G401 (cell line): ENCODE measurements around the gene VSIG10L. TPM values are rescaled to one million over a fixed set of nuclear protein-coding genes. Genes with fewer than 3 reads are reported as not detected.

Source experiments
- DNase-seq: peaks from one replicate; pipeline ENCODE4 v3.0.0-alpha.2; 2015; ENCODE audit warnings: low spot score
- in situ Hi-C: cut with HindIII; loops from 2 replicates; pipeline ENCODE4 v1.10.0; 2016; ENCODE audit warnings: low sequenced_read_pairs, mixed read lengths
- total RNA-seq: library from RNA; depleted of rRNA; stranded (reverse); fragments of >200 nt; shearing (Covaris generic); gene quantifications from 2 replicates; pipeline ENCODE4 v1.2.3, GENCODE V29; 2014; rRNA removed

The VSIG10L gene
- 9.3 and 9.5 TPM in 2 replicates for total RNA-seq

DNA sequence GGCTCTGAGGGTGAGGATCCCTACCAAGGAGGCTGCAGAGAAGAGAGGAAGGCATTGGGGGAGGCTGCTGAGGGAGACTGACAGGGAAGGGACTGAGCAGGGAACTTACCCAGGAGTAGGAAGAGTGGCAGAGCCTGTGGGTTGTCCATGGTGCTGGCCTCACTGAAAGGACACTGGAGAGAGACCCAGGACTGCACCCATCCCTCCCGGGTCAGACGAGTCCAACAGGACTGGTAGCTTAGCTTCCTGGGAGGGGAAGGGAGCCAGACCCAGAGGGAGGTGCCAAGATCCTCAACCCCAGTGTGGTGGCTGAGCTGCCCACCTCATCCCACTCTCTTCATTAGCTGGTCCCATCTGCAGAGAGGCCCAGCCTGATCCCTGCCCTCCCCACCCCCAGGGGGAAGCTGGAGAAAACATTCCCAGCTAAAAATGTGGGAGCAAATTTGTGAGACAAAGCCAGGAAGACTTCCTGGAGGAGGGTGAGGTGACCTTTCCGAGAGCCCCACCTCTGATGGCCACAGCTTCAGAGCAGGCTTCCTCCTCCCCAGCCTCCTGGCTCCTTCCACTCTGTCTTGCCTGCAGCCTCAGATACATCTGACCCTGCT, at the start of gene VSIG10L:
Gene VSIG10L, minus strand, starts transcription at position 164 of the 605 bp plus-strand sequence. Its CDS starts 15 bp downstream, at position 149.
- no peak for DNase-seq
- in situ Hi-C loops, result no loop called here

DNA sequence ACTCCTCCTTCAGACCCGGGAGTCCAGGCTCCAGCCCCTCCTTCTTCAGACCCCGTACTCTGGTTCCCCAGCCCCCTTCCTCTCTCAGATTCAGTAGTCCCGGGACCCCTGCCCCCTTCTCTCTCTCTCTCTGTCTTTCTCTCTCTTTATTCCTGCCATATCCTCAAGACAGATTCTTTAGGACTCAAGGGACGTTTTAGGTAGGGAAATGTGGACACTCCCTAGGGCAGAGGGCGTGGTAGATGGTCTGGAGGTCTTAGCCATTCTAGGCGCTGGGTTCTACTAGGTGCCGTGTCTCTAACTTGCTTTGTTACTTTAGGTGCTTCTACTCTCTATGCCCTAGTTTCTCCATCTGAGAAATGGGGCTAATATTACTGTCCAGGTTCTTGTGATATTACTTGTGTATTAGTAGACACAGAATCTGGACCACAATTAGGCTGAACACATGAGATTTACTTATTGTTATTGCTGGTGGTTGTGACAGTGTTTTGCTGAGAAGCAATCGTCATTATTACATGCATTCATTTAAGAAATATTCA, 49.2 kb upstream of the VSIG10L start:
- in situ Hi-C loops, result no loop called here

DNA sequence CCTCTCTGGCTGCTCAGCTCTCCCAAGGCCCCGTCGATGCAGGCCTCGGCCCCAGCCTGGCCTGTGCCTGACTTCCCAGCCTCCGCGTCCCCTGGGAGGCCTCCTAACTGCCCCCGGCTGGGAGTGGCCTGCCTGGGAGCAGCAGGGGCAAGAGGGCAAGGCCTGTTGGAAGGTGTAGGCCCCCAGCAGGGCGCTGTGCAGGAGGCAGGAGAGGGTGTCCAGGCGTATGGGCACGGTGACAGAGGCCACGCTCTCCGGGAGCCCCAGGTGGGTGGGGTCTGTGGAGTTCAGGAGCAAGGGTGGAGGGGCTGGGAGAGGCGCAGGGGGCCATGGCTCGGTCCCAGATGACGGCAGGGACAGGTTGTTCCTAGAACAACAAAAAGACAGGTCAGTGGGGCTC, 47.2 kb upstream of the VSIG10L start:
- in situ Hi-C loops, result no loop called here
- no peak for DNase-seq

More for the DNA sequence above, 49.2 kb upstream of the VSIG10L start:
- DNase-seq, result no peak

DNA sequence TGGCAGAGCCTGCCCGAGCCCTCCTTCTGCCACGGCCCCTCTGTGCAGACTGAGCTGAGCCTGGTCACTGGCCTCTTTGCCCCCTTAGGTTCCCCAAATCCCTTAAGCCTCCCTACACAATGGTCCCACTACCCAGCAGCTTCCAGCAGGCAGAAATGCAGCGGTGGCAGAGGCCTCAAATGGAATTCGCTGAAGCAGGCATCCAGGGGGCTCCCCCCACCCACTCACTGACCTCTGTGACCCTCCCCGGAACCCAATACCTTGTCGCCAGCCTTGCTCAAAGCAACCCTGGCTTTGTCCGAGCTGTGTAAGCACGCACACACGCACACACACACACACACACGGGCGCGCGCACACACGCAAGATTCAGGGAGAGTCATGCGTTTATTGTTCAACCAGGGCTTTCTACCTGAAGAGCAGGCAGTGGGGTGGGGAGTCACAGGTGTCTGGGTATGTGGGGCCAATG, 46.0 kb upstream of the VSIG10L start, which contains the start of gene LIM2:
Gene LIM2, minus strand, starts transcription at position 51 of the 466 bp plus-strand sequence. CDS start 531 bp downstream, outside the sequence.
- in situ Hi-C loops, result no loop called here
- no peak for DNase-seq

DNA sequence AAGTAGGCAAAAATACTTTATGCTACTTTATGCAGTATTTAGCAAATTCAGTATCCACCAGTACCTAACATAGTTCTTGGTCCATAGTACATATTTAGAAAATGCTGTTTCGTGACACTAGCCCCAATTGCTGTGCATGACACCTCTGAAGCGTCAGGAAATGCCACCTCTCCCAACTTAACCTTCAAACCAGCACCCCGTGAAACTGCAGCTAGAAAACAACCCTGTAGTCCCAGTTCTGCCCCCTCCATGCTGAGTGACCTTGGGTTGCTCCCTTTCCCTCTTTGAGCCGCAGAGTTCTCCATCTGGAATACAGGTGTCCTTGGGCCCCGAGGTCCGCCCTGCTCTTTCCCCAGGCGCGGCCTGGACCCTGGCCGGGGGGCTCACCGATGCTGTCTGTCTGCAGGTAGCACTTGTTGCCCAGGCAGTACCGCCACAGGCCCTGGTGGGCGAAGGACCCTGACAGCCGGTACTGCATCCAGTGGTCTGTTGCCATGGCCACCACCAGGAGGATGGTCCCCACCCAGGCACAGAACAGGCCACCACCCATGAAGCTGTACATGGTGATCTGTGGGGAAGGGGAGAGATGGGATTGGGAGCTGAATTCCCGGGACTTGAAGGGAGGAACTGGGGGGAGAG, 45.1 kb upstream of the VSIG10L start:
- in situ Hi-C loops, result no loop called here
- DNase-seq, result no peak

DNA sequence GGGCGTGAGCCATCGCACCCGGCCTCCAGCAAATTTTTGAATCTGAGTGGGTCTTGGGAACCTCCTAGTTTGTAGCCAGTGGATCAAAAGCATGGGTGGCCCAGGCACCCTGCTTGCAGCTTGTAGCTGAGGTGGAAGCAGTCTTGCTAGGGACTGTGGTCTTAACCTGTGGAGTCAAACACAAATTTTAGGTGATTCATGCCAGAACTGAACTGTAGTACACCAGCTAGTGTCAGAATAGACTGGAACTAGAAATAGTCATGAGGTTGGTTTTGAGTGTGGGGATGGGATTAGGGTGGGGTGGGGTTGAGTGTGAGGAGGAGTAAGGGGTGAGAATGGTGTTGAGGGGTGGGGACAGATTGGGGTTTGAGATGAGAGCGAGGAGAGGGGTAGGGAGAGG, 40.1 kb upstream of the VSIG10L start:
- no peak for DNase-seq

DNA sequence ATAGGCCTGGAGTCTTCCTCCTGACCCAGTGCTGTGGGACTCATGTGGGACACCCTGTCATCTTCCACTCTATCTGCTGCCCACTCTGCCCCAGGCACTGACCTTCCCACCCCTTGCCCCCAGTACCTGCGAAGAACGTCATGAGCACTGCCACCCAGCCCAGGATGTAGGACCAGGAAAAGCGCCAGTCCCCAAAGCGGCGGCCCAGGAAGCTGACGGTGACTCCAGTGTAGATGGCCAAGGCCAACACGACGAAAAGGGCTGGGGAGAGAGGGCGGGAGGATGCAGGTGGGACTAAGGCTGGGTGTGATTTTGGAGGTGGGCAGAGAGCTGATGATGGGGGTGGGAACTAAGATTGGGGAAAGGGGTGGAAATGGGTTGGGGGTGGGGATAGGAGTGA, 38.4 kb upstream of the VSIG10L start:
- DNase-seq, result no peak
- in situ Hi-C loops, result no loop called here

More for the DNA sequence above, 40.1 kb upstream of the VSIG10L start:
- in situ Hi-C loops, result no loop called here

DNA sequence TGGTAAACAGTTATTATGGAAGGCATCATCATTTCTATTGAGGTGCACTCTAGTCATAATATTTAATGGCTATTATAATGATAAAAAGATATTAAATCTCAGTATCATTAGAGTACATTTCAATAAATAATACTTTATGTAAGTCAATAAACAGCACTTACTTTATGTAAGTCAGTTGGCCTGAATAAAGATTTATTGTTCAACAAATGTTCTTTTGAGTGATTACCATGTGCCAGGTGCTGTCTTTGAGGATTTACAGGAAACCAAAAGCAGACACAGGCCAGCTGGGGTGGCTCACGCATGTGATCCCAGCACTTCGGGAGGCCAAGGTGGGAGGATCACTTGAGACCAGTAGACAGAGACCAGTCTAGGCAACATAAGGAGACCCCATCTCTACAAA, 35.5 kb upstream of the VSIG10L start:
- DNase-seq, result no peak
- in situ Hi-C loops, result no loop called here

DNA sequence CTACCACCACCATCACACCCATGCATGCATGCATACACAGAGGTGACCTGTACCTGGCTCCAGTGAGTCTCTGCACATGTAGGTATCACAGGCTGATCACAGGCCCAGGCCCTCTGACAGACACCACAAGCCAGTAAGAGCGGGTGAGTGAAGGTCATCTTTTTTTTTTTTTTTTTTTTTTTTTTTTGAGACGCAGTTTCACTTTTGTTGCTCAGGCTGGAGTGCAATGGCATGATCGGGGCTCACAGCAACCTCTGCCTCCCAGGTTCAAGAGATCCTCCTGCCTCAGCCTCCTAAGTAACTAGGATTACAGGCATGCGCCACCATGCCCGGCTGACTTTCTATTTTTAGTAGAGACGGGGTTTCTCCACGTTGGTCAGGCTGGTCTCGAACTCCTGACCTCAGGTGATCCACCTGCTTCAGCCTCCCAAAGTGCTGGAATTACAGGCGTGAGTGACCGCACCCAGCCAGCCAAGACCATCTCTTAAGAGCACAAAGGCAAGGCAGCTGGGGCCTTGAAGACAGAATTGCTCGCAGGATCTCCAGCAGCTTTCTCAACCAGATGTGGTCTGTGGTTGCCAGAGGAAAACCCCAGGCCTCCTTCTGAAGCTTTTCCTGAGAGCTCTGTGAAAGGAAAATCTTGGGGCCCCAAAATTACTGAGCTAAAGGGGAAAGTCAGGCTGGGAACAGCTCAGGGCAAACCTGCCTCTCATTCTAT, 33.7 kb upstream of the VSIG10L start:
- DNase-seq, result no peak
- in situ Hi-C loops, result no loop called here

DNA sequence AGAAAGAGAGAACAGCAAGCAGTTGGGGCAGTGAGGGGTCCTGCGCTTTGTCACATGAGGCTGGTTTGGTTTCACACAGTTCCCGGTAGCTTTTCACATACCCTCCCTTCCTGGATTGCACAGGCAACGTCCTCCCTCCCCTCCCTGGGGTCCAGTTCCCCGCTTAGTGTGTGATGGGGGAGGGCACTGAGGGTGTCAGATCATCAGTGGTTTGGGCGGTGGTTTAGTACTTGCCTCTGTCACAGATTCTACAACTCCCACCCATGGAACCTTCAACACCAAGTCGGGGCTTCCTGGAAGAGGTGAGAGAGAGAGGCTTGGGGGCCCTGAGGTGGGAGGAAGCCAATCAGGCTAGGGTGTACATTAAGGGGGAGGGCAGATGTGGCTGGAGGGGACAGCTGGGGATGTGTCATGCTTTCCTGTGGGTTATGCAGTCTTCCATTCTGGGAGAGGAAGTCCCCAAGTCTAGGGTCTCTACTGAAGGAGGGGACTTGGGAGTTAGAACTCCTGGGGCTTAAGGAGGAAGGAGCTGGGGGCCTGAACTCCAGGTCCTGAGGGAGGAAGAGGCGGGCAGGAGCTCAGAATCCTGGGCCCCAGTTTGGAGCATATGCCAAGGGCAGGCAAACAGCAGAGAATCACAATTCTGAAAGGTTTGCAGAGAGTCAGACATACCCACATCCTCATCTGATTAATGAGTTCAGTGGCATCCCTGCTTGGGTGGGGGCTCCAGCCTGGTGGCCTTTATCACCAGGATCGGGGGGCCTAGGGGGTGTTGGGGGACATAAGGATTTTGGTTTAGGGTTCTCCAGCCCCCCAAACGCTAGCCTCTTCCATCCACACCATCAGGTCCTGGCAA, 30.9 kb upstream of the VSIG10L start, which contains the start of gene NKG7:
Gene NKG7, minus strand, starts transcription at position 6 of the 856 bp plus-strand sequence. CDS start 119 bp downstream, outside the sequence.
- in situ Hi-C loops, result no loop called here
- DNase-seq, result no peak

DNA sequence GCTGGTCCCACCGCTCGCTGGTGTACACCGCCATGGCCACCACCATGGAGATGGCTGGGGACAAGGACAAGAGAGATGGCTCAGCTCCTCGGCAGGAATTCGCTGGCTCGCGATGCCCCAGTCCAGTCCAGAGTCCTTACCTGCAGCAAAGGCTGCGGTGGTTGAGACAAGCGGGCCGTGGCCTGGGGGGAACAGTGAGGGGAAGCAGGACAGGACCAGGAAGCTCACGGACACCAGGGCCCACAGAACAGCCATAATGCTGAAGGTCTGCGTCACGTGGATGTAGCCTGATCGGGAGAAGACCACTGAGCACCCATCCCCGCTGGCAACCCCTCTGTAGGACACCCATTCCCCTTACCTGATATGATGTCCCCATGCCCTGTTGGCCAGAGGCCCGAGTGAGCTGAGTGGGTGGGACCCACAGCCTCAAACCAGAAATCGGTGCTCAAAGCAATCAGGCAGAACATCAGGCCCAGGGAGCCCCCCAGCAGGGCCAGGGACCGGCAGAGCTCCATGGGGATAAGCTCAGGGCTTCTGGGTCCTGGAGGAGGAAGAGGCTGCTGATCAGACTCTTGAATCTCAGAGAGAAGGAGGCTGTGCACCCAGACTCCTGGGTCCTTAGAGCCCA, 30.2 kb upstream of the VSIG10L start:
- in situ Hi-C loops, result no loop called here
- no peak for DNase-seq

DNA sequence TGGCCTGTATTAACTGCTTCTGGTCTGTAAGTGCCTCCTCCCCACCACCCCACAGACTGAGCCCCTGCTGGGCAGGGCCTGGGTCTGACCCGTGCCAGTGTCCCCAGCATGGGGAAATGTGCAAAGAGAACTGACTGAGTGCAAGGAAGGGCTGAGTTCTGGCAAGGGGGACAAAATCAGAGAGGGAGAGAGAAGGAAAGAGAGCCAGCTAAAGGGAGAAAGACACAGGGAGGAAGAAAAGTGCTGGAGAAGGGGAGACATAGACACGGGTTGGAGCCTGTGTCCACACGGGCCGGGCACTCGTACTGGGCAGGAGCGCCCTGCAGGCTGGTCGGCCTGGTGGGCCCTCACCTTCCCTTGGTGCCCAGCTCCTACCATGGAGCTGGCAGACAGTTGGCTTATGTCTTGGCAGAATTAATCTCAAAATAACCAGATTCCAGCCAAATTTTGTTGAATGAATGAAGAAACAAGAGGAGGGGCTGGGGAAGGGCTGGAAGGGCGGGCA, 29.3 kb upstream of the VSIG10L start:
- in situ Hi-C loops, result no loop called here
- no peak for DNase-seq

DNA sequence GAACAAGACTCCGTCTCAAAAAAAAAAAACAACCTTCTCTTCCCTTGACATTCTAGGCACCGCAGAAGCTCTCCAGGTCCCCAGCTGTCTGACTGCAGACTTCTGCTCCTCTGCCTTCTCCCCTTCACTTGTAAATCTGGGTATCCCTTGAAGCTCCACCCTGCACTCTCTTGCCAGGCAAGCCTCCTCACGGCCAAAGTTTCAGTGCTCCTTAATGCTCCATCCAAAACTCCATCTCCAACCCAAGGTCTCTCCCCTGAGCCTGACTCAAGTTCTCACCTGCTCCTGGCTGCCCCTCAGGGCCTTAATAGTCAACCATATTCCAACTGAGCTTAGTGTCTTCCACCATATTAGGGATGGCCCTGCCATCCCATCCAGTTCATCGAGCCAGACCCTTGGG, 28.3 kb upstream of the VSIG10L start:
- in situ Hi-C loops, result no loop called here
- no peak for DNase-seq

DNA sequence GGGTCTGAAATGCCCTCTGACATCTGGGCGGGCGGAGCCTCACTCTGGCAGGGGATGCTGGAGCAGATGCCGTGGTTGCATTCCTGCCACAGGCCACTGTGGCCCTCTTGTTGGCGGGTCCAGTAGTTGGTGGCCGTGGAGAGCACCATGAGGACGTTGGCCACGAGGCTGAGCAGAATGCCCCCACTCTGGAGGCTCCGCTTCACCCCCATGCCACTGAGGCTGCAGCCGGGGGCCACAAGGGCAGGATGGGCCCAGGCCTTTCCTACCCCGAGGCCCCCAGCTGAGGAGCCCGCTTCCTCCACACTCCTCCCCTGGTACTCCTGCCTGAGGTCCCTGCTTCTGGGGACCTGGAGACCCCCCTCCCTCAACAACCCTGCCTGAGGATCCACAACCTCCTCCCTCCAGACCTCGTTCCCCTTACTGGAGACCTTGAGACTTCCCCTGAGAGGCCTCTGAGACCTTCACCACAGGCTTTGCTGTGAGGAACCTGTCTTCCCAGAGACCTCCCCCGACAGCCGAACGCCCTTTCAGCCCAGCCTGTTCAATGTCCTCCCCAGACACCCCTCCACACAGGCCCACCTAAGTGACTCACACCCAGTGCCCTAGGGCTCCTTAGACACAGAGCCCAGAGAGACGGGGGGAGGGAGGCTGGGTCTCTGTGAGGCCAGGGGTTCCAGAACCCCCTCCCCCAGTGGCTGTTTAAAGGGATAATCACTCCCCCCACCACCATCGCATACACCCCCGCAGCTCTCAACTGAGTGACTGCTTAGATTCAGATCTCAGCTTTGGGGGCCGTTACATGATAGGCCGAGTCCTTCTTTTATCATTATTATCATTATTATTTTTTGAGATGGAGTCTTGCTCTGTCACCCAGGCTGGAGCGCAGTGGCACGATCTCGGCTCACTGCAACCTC, 26.7 kb upstream of the VSIG10L start, which contains the start of gene CLDND2:
Gene CLDND2, minus strand, starts transcription at position 638 of the 917 bp plus-strand sequence. Its CDS starts 426 bp downstream, at position 212.
- DNase-seq, result no peak
- in situ Hi-C loops, result no loop called here

DNA sequence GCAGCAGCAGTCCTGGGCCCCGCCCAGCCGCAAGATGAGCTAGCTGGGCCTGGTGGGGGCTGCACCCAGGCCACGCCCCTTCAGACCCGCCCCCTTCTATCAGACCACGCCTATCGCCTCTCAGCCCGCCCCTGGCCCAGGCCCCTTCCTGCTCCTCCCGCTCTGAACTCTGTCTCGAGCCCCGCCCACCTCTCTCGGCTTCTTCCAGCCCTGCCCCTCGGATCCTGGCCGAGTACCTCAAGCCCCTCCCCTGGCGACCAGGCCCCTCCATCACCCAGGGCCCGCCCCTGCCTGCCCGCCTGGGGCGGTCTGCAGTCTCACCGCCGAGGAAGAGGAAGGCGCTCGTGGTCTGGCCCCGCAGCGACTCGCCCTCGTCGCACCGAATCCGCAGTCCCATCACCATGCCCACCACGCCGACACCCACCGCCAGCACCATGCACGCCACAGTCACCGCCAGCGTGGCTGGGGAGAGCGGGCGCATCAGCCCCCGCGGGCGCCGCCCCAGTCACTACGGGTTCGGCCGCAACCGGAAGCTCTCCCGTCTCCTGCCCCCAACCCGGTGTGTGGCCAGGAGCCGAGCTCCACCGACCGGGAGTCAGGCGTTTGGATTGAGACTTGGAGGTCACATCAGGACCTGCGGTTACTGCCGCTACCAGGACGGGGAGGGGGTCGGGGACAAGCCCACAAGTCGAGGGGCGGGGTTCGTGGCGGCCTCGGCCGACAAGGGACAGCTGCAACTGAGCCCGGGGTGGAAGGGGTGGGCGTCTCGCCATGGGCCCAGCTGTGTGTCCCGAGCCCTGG, 25.8 kb upstream of the VSIG10L start:
- peak; percentile 97 for DNase-seq
- in situ Hi-C loops, result no loop called here

DNA sequence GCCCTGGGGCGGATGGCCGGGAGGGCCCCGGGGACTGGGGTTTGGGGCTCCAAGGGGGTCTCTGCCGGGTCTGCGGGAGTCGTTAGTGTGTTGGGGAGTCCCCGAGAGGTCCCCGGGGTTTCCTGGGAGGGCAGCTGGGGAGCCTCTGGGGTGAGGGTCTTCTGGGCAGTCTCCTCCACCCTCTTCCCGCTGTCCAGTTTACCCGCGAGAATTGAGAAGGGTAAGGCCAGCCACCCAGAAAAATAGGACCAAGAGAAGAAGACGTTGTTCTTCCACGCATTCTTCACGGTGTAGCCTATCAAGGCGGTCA, 25.3 kb upstream of the VSIG10L start:
- no peak for DNase-seq
- in situ Hi-C loops, result no loop called here
